RPMI7951 (cell line): ENCODE data around the gene ITGA1. TPM values are rescaled to one million over a fixed set of nuclear protein-coding genes. Genes with fewer than 3 reads are reported as not detected.
A peak's percentile ranks its signal among the peaks of the same experiment; 100 is the strongest.
"Not testable (repeated sequence)": the region's sequence is repeated elsewhere in the genome, so short reads cannot be mapped to it uniquely, and the experiment has no call there.

Experiments used
- DNase-seq: peaks from one replicate; pipeline ENCODE4 v3.0.0-alpha.2; 2012; ENCODE audit warnings: low read depth
- total RNA-seq: library from RNA; depleted of rRNA; stranded (reverse); fragments of >200 nt; shearing (Covaris generic); gene quantifications from 2 replicates; pipeline ENCODE4 v1.2.3, GENCODE V29; 2014

ITGA1 gene
- total RNA-seq, 1 experiment from 2014 or later: 47.7 TPM

DNA sequence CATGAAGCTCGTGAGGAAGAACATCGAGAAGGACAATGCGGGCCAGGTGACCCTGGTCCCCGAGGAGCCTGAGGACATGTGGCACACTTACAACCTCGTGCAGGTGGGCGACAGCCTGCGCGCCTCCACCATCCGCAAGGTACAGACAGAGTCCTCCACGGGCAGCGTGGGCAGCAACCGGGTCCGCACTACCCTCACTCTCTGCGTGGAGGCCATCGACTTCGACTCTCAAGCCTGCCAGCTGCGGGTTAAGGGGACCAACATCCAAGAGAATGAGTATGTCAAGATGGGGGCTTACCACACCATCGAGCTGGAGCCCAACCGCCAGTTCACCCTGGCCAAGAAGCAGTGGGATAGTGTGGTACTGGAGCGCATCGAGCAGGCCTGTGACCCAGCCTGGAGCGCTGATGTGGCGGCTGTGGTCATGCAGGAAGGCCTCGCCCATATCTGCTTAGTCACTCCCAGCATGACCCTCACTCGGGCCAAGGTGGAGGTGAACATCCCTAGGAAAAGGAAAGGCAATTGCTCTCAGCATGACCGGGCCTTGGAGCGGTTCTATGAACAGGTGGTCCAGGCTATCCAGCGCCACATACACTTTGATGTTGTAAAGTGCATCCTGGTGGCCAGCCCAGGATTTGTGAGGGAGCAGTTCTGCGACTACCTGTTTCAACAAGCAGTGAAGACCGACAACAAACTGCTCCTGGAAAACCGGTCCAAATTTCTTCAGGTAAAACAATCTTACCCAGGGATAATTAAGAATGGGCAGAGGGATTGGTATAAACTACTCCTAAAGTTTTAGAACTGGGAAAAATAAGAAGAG lies 12.9 kb downstream of the ITGA1 start:
- peak; percentile 86 for DNase-seq

GRCh38 chr5:52801329-52801728 lies 13.6 kb downstream of the ITGA1 start:
- peak; percentile 43 for DNase-seq

DNA sequence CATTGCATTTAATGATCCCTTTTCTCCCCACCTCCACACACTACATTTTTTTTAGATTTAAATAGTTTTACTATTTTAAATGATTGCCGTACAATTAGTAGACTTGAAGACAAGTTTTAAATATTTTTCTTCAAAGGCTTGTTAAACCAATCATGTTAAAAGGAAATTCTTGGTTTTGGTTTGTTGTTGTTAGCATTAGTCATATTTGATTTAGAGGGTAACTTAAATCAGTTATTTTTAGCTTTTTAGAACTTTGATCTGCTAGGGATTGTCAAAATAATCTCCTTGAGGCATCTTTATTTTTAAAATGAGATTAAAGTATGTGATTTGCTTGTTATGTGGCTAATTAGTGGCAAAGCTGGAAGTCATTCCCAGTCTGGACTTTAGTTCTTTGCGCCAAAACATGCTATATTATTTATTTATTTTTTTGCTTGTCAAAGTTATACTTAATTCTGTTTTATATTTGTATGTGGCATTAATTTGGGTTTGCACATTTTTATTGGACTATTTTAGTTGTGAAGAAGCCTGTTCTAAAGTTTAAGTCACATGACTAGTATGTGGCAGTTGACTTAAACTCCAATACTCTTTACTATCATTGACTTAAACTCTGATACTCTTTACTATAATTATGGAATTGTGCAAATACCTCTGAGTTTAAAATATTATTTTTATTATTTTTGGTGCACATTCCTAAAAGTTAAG lies 14.7 kb downstream of the ITGA1 start:
- DNase-seq: peak; percentile 44

GRCh38 chr5:52802974-52803336 lies 15.2 kb downstream of the ITGA1 start:
- no peak for DNase-seq

GRCh38 chr5:52804387-52804791 lies 16.7 kb downstream of the ITGA1 start:
- no peak for DNase-seq

- no peak for DNase-seq
Observed at GRCh38 chr5:52804981-52805380, 17.3 kb downstream of the ITGA1 start.

DNA sequence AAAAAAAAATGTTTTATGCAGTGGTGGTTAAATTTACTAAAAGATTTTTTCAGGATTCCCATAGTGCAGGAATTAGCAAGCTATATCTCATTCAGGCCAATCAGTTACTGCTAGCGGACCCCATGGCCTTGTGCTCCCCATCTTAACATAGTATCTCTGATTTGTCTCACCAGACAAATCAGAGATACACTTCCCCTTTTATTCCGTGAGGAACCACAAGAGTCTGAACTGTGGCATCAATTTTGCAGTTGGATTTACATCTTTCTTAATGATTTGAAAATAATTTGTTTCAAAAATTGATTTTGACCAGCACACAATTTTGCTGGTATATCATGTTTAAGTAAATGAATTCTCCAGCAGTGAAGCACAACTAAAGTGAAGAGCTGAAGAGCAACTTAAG lies 17.9 kb downstream of the ITGA1 start:
- no peak for DNase-seq

DNA sequence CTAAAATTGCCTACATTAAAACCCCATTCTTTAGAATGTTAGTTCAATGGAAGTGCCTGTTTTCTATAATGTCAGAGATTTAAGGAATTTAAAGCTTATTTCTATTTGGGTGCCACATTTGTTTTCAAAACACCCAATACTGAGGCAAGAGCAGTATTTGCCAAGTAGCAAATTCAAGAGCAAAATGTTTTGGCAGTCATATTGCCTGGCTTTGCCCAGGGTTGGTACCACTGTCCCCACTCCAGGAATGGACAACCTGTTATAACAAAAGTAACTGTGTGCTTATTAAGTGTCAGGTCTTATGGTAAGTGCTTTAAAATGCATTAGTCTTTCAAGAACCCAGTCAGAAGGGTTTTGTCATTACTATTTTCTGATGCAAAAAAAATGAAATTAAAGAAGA lies 19.3 kb downstream of the ITGA1 start:
- no peak for DNase-seq

DNA sequence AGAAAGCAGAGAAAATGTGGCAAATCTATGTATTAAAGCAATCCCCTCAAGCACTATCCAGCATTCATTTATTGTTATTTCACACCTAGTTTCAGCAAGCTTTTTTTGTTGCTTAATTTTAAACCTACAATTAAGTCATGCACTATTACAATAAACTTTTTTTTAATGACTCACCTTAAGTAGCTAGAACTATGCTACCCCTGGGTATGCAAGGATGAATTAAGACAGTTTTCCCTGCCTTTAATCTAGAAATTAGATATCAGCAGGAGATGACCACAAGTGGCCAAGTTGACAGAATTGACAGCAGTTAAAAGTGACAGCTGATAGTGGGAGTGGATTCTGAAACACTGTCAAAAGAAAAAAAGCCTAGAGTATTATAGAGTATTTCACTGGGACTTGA lies 20.0 kb downstream of the ITGA1 start:
- no peak for DNase-seq

DNA sequence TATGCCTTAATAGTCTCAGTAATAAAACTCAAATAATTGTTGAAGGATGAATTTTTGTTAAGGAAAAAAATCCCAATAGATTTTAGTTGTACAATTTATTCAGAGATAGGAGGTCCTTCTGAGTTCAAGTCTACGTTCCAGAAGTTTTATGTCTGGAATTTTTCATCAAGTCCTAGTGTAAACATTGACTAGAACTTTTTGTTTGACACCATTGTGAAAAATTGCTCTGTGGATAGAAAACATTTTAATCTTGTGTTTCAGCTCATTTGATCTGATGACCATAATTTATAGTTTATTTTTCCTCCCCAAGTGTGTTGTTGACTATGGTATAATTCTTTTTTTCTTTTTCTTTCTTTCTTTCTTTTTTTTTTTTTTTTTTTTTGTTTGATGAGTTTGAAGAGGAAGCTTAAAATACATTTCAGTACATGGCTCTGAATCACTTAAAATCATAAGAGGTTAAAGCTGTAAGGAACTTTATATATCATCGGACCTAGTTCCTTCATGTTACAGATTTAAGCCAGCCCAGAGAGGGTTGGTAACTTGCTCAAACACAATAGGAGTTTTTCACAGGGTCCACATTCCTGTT lies 20.7 kb downstream of the ITGA1 start:
- no peak for DNase-seq

GRCh38 chr5:52809884-52810283 lies 22.2 kb downstream of the ITGA1 start:
- peak; percentile 63 for DNase-seq

DNA sequence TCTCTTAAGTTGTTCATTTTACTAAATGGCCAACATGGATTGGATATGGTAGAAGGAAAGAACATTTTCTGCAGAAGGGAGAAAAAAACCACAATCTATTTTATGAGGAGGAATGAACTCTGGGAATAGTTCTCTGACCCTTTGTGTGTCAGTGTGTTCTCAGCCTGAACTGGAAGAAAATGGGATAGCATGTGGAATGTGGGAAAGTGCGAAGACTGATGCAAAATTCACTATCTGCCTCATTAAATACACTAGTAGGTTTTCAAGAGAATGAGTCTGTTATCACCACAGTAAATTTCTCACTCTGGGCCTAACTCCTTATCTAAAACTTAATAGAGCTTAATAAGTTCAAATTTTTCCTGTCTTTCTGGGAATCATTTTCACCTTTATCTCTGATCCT lies 22.7 kb downstream of the ITGA1 start:
- DNase-seq: no peak

GRCh38 chr5:52811067-52811749 lies 23.5 kb downstream of the ITGA1 start:
- DNase-seq: peak; percentile 56

- DNase-seq: no peak
Observed at GRCh38 chr5:52814352-52815148, 26.8 kb downstream of the ITGA1 start.

- DNase-seq: no peak
Observed at GRCh38 chr5:52817818-52818217, 30.1 kb downstream of the ITGA1 start.

DNA sequence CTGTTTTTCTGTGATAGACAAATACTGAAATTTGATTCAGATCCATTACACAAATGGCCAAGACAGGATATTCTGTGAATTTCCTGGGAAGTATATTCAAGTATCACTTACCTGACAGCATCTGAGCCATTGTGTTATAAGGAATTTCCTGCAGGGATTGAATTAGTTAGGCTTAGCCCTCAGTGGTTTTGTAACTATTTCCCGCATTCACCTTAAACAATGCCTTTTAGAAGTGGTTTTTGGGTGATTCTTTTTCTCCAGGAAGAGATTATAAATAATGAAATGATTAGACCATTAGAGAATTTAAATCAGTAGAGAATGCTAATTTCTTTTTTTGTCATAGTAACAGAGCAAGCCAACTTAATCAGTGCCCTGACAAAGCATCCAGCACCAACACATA lies 30.6 kb downstream of the ITGA1 start:
- DNase-seq: no peak

DNA sequence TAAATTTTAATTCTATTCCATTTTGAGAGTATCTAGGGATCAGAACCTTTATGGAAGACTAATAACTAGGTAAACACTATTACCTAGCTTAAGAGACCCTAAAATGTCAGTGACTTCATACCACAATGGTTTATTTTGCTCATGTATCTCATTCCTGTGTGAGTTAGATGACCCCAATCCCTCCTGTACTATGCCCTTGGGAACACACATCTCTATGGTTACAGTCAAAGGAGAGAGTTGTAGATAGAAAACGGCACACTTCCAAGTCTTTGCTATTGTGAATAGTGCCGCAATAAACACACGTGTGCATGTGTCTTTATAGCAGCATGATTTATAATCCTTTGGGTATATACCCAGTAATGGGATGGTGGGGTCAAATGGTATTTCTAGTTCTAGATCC lies 31.1 kb downstream of the ITGA1 start:
- DNase-seq: not testable (repeated sequence)

DNA sequence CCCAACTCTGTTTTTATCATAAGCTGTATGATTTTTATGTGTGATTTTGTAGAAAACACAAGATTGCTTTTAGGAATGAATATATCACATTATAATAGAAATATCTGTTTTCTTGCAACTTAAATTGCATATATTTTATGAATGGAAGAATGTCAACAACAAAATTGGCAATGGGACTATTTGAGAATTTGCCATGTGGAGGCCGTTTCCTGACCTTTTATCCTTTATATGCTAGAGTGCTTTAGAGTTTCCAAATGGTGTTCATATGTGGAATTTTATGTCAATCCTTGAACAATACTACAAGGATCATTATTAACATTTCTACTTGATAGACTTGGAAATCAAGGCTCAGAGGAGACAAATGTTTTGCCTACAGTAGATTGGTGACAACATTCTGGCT lies 34.2 kb downstream of the ITGA1 start:
- DNase-seq: no peak

GRCh38 chr5:52822437-52822836 lies 34.7 kb downstream of the ITGA1 start:
- DNase-seq: no peak

GRCh38 chr5:52824827-52825226 lies 37.1 kb downstream of the ITGA1 start:
- DNase-seq: no peak

DNA sequence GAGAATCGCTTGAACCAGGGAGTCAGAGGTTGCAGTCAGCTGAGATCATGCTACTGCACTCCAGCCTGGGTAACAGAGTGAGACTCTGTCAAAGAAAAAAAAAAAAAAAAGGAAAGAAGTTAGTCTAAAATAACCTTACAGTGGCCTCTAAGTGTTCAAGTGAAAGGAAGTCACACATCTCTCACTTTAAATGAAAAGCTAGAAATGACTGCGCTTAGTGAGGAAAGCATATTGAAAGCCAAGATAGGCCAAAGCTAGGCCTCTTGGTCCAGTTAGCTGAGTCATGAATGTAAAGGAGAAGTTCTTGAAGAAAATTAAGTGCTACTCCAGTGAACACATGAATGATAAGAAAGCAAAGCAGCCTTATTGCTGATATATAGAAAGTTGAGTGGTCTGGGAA lies 38.1 kb downstream of the ITGA1 start:
- no peak for DNase-seq

DNA sequence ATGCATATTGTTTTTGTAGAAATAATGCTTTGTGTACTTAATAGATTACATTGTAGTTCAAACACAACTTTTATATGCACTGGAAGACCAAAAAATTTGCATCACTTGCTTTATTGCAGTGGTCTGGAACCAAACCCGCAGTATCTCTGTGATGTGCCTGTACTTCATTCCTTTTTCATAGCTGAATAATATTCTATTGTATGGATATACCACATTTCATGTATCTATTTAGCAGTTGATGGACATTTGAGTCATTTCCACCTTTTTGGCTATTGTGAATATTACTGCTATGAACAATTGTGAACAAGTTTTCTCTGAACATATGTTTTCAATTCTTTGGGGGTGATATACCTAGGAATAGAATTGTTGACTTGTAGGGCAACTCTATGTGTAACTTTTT lies 40.1 kb downstream of the ITGA1 start:
- DNase-seq: no peak
